HEK293 (cell line): ENCODE results near the gene CDHR4.

Experiments
- CTCF ChIA-PET: fragments of 350-600 bp; formaldehyde crosslinking; extraction: SDS; loops from one replicate; lab custom pipeline; 2021; ENCODE audit warnings: antibody characterized with exemption; lab: Yijun Ruan, JAX
- POLR2A ChIA-PET: fragments of 300-600 bp; formaldehyde crosslinking; extraction: SDS; loops from one replicate; lab custom pipeline; 2020; ENCODE audit warnings: antibody characterized with exemption, inconsistent platforms; lab: Yijun Ruan, JAX
- H3K27ac ChIP-seq: fragments of 200-500 bp; sonication (Bioruptor generic); 2 replicates; pipeline ENCODE4 v1.5.1; 2014; ENCODE audit warnings: low read depth, low read length, control low read depth, inconsistent platforms; ENCODE audit errors: extremely low read depth
- H3K36me3 ChIP-seq, 2 experiments: fragments of 200-500 bp in 1 of 2; sonication (Bioruptor generic) in 1 of 2; 1 replicate in 1 of 2; 2 replicates in 1 of 2; pipeline ENCODE4 v1.5.1; 2014 to 2017; ENCODE audit warnings: inconsistent platforms in 2 of 2, low read length in 2 of 2; ENCODE audit not compliant: control insufficient read depth in 2 of 2, insufficient read depth in 1 of 2
- H3K4me1 ChIP-seq: fragments of 200-500 bp; sonication (Bioruptor generic); 2 replicates; pipeline ENCODE4 v1.5.1; 2014; ENCODE audit warnings: mild to moderate bottlenecking, low read length, inconsistent platforms; ENCODE audit not compliant: control insufficient read depth, insufficient read depth
- H3K4me3 ChIP-seq: 2 replicates; pipeline ENCODE4 v1.5.1; 2011; ENCODE audit warnings: low read depth, mild to moderate bottlenecking, control low read depth, low read length, moderate library complexity
- H3K9me3 ChIP-seq: fragments of 200-500 bp; sonication (Bioruptor generic); 2 replicates; pipeline ENCODE4 v1.5.1; 2014; ENCODE audit warnings: low read depth, low read length, inconsistent platforms; ENCODE audit not compliant: control insufficient read depth, insufficient read depth
- KLF1 ChIP-seq: fragments of 450-650 bp; formaldehyde crosslinking; IDR thresholded peaks from 2 replicates; pipeline ENCODE4 v1.5.1; 2016; ENCODE audit warnings: missing biosample characterization, missing genetic modification characterization
- KLF9 ChIP-seq: fragments of 450-650 bp; formaldehyde crosslinking; IDR thresholded peaks from 2 replicates; pipeline ENCODE4 v1.5.1; 2016; ENCODE audit warnings: missing biosample characterization, missing genetic modification characterization, low read depth
- PRDM4 ChIP-seq: fragments of 450-650 bp; formaldehyde crosslinking; IDR thresholded peaks from 2 replicates; pipeline ENCODE4 v1.5.1; 2017; ENCODE audit warnings: missing biosample characterization, missing genetic modification characterization
- YY2 ChIP-seq: fragments of 450-650 bp; formaldehyde crosslinking; IDR thresholded peaks from 2 replicates; pipeline ENCODE4 v1.5.1; 2016; ENCODE audit warnings: missing biosample characterization, missing genetic modification characterization
- ZBTB1 ChIP-seq: fragments of 450-650 bp; formaldehyde crosslinking; IDR thresholded peaks from 2 replicates; pipeline ENCODE4 v1.5.1; 2016; ENCODE audit warnings: missing biosample characterization, missing genetic modification characterization
- ZBTB17 ChIP-seq: fragments of 450-650 bp; formaldehyde crosslinking; IDR thresholded peaks from 2 replicates; pipeline ENCODE4 v1.5.1; 2016; ENCODE audit warnings: missing biosample characterization, missing genetic modification characterization
- ZBTB6 ChIP-seq: fragments of 450-650 bp; formaldehyde crosslinking; IDR thresholded peaks from 2 replicates; pipeline ENCODE4 v1.5.1; 2017; ENCODE audit warnings: missing biosample characterization, missing genetic modification characterization
- ZBTB7A ChIP-seq: fragments of 450-650 bp; formaldehyde crosslinking; IDR thresholded peaks from 2 replicates; pipeline ENCODE4 v1.5.1; 2016; ENCODE audit warnings: low read depth, missing biosample characterization, missing genetic modification characterization
- ZNF132 ChIP-seq: fragments of 450-650 bp; formaldehyde crosslinking; IDR thresholded peaks from 2 replicates; pipeline ENCODE4 v1.5.1; 2017; ENCODE audit warnings: missing biosample characterization, missing genetic modification characterization, borderline replicate concordance
- ZNF138 ChIP-seq: fragments of 450-650 bp; formaldehyde crosslinking; IDR thresholded peaks from 2 replicates; pipeline ENCODE4 v1.5.1; 2016; ENCODE audit warnings: missing biosample characterization, missing genetic modification characterization, borderline replicate concordance
- ZNF266 ChIP-seq: fragments of 450-650 bp; formaldehyde crosslinking; IDR thresholded peaks from 2 replicates; pipeline ENCODE4 v1.5.1; 2016; ENCODE audit warnings: missing biosample characterization, missing genetic modification characterization, low read depth
- ZNF350 ChIP-seq: fragments of 450-650 bp; formaldehyde crosslinking; IDR thresholded peaks from 2 replicates; pipeline ENCODE4 v1.5.0; 2017; ENCODE audit warnings: missing biosample characterization, mild to moderate bottlenecking, missing genetic modification characterization
- ZNF366 ChIP-seq: fragments of 450-650 bp; formaldehyde crosslinking; conservative IDR thresholded peaks from 2 replicates; pipeline ENCODE4 v1.5.1; 2016; ENCODE audit warnings: missing biosample characterization, missing genetic modification characterization
- ZNF404 ChIP-seq: fragments of 450-650 bp; formaldehyde crosslinking; IDR thresholded peaks from 2 replicates; pipeline ENCODE4 v1.5.1; 2017; ENCODE audit warnings: missing biosample characterization, missing genetic modification characterization
- ZNF426 ChIP-seq: fragments of 450-650 bp; formaldehyde crosslinking; IDR thresholded peaks from 2 replicates; pipeline ENCODE4 v1.5.1; 2017; ENCODE audit warnings: missing biosample characterization, missing genetic modification characterization, mild to moderate bottlenecking, inconsistent platforms, moderate library complexity
- ZNF449 ChIP-seq: fragments of 450-650 bp; formaldehyde crosslinking; IDR thresholded peaks from 2 replicates; pipeline ENCODE4 v1.5.1; 2017; ENCODE audit warnings: missing biosample characterization, mild to moderate bottlenecking, missing genetic modification characterization, moderate library complexity
- ZNF558 ChIP-seq: fragments of 450-650 bp; formaldehyde crosslinking; IDR thresholded peaks from 2 replicates; pipeline ENCODE4 v1.5.1; 2016; ENCODE audit warnings: missing biosample characterization, missing genetic modification characterization
- ZNF645 ChIP-seq: fragments of 450-650 bp; formaldehyde crosslinking; IDR thresholded peaks from 2 replicates; pipeline ENCODE4; 2016; ENCODE audit warnings: missing biosample characterization, missing genetic modification characterization
- ZNF777 ChIP-seq: fragments of 450-650 bp; formaldehyde crosslinking; IDR thresholded peaks from 2 replicates; pipeline ENCODE4 v1.5.1; 2017; ENCODE audit warnings: missing biosample characterization, missing genetic modification characterization, borderline replicate concordance
- TF ChIP-seq, protein P1 (sequence below): fragments of 450-650 bp; formaldehyde crosslinking; IDR thresholded peaks from 2 replicates; pipeline ENCODE4 v1.5.1; 2016; ENCODE audit warnings: missing biosample characterization, missing genetic modification characterization

Gene CDHR4

DNA sequence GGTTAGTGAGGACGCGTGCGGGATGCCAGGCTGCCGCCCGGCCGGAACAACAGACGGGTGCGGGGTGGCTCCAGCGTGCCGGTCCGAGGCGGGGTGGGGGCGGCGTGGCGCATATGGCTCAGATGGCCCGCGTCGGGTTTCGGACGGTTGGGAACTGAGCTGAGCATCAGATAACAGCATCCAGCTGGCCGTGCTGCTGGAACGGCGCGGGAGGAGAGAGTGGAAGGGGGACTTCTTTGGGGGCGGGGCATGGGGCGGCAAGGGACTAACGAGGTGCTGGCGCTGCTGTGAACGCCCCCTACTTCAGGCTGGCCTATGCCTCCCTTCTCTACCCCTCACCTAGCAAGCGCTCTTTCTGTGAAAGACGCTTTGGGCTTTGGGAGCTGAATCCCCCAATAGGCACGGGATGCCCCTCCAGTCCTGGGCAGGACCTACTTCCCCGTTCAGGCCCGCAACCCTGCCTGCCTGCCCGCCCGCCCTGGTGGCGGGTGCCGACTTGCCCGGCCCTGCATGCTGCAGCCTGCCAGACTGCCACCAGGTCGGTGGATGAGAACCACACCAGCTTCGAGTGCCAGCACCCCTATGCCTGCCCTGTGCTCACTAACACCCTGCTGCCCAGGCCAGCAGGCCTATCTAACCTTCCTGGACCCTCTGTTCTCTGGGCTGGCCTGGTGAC lies 3.9 kb upstream of the CDHR4 start (continued):
- TF ChIP-seq YY2 (tag by site-specific recombination) (no peak), ZNF777 (tag by site-specific recombination) (peak; percentile 64; the same call in 1 of the 2 replicates), ZNF350 (tag by site-specific recombination) (no peak), KLF1 (tag by site-specific recombination) (peak; percentile 85), ZNF449 (tag by site-specific recombination) (peak; percentile 74), ZBTB1 (peak; percentile 86), ZNF404 (no peak), ZNF645 (tag by site-specific recombination) (no peak), ZBTB6 (tag by site-specific recombination) (peak; percentile 64; the same call in 1 of the 2 replicates)

GRCh38 chr3:49802719-49803464 lies 3.2 kb upstream of the CDHR4 start, which contains the start of gene INKA1:
Gene INKA1 (plus strand): TSS chr3:49803261. CDS start chr3:49803393, 132 bp downstream.
- peak within 1 kb of the TSS; percentile 84 for H3K4me3 ChIP-seq
- H3K27ac ChIP-seq = no peak within 1 kb of the TSS
- no peaks in the 10 kb centered on the region for H3K4me1 ChIP-seq
- TF ChIP-seq ZNF366 = no peak
- peak; percentile 57; the same call in 1 of the 2 replicates for TF ChIP-seq ZBTB17 (tag by site-specific recombination)
- TF ChIP-seq, protein P1, sequence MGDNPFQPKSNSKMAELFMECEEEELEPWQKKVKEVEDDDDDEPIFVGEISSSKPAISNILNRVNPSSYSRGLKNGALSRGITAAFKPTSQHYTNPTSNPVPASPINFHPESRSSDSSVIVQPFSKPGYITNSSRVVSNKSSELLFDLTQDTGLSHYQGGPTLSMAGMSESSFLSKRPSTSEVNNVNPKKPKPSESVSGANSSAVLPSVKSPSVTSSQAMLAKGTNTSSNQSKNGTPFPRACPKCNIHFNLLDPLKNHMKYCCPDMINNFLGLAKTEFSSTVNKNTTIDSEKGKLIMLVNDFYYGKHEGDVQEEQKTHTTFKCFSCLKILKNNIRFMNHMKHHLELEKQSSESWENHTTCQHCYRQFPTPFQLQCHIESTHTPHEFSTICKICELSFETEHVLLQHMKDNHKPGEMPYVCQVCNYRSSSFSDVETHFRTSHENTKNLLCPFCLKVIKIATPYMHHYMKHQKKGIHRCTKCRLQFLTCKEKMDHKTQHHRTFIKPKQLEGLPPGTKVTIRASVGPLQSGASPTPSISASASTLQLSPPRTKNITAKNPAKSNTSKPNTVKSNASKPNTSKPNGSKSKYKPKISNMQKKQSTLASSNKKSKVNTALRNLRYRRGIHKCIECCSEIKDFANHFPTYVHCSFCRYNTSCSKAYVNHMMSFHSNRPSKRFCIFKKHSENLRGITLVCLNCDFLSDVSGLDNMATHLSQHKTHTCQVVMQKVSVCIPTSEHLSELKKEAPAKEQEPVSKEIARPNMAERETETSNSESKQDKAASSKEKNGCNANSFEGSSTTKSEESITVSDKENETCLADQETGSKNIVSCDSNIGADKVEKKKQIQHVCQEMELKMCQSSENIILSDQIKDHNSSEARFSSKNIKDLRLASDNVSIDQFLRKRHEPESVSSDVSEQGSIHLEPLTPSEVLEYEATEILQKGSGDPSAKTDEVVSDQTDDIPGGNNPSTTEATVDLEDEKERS (tag by site-specific recombination) = no peak
- no peak for TF ChIP-seq ZNF404
- TF ChIP-seq ZNF266 (tag by site-specific recombination) = no peak
- no peak for TF ChIP-seq ZNF350 (tag by site-specific recombination)
- peak; percentile 62; the same call in 1 of the 2 replicates for TF ChIP-seq KLF9
- peak; percentile 47; the same call in 1 of the 2 replicates for TF ChIP-seq ZBTB7A (tag by site-specific recombination)
- TF ChIP-seq ZNF558 (tag by site-specific recombination) = no peak
- no peak; the same call in 1 of the 2 replicates for TF ChIP-seq PRDM4
- no peak for TF ChIP-seq ZNF449 (tag by site-specific recombination)
- TF ChIP-seq ZNF132 (tag by site-specific recombination) = no peak
- TF ChIP-seq ZNF138 (tag by site-specific recombination) = no peak
- TF ChIP-seq ZNF426 (tag by site-specific recombination) = no peak

More at GRCh38 chr3:49802719-49803464, 3.2 kb upstream of the CDHR4 start, which contains the start of gene INKA1:
- Histone ChIP-seq H3K9me3 (no peaks in the 10 kb centered on the region), H3K36me3 (no peaks in the 10 kb centered on the region)
- POLR2A ChIA-PET = interaction anchor here (0.7 to 1.9 kb wide), 6 partner anchors 17 to 106 kb away, joined by 3 to 6 read pairs (median 3); partner anchors contain the start of gene IP6K1
- CTCF ChIA-PET = interaction anchor here (0.6 to 3.1 kb wide), 19 partner anchors 8 to 264 kb away, joined by 3 to 29 read pairs (median 3); partner anchors contain the start of gene IP6K1
